ENCODE results near the gene TCEA3. TPM values are rescaled to one million over a fixed set of nuclear protein-coding genes. Genes with fewer than 3 reads are reported as not detected.

The TCEA3 gene
- total RNA-seq, 2 donors from 2014 or later, result 128 to 133 TPM

DNA sequence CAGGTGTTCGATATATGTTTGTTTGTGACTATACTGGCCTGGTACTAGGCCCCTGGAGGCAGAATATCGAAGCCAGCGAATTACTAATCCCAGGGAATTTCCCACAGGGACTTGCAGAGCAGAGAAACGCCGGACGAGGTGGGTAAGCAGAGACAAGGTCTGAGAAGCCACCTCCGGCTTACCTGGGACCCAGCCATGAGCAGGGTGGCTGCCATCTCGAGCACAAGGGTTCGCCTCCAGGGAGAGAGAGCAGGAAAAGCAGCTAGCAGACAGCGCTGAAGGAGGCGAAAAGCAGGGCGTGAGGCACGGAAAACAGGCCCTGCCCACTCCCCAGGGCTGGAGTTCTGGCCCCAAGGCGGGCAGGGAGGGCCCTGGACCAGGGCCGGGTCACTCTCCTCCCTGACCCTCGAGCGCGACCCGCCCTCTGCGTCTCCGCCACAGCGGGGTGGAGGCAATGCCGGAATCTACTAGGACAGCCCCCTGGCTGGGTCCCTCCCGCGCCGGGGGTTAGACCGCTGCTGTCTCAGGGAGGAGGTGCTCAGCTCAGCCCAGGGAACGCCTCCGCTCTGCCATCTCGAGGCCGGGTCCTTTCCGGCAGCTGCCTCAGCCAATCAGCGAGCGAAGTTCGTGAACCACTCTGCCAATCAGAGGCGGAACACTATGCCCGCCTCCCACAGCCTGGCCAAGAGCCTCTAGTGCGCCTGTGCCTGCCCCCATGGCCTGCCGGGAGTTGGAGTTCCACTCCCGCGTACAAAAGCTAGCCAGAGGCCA, 56.6 kb downstream of the TCEA3 start:
- H3K9ac ChIP-seq (ENCODE audit: low read depth in 2 of 2, low read length in 2 of 2), result peak overlapping the region; percentile 81 to 96
- peaks cover 2% of the 10 kb centered on the region for H3K36me3 ChIP-seq
- peak; percentile 98 for DNase-seq
- peaks cover 4% of the 10 kb centered on the region for H3K9me3 ChIP-seq
- peaks cover 17% of the 10 kb centered on the region for H3K4me1 ChIP-seq
- peak overlapping the region; percentile 93 for H3K27ac ChIP-seq
- intact Hi-C loops (cut with DNase I), result loop anchor here (10.0 kb wide), 1 partner anchor 117 kb away; the partner anchor contains the start of gene ASAP3
- TF ChIP-seq, protein P1, sequence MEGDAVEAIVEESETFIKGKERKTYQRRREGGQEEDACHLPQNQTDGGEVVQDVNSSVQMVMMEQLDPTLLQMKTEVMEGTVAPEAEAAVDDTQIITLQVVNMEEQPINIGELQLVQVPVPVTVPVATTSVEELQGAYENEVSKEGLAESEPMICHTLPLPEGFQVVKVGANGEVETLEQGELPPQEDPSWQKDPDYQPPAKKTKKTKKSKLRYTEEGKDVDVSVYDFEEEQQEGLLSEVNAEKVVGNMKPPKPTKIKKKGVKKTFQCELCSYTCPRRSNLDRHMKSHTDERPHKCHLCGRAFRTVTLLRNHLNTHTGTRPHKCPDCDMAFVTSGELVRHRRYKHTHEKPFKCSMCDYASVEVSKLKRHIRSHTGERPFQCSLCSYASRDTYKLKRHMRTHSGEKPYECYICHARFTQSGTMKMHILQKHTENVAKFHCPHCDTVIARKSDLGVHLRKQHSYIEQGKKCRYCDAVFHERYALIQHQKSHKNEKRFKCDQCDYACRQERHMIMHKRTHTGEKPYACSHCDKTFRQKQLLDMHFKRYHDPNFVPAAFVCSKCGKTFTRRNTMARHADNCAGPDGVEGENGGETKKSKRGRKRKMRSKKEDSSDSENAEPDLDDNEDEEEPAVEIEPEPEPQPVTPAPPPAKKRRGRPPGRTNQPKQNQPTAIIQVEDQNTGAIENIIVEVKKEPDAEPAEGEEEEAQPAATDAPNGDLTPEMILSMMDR (IDR thresholded peaks at IDR 0.05), result no peak
- H3K27me3 ChIP-seq, result no peaks in the 10 kb centered on the region
- H3K4me3 ChIP-seq, result peak overlapping the region; percentile 70

DNA sequence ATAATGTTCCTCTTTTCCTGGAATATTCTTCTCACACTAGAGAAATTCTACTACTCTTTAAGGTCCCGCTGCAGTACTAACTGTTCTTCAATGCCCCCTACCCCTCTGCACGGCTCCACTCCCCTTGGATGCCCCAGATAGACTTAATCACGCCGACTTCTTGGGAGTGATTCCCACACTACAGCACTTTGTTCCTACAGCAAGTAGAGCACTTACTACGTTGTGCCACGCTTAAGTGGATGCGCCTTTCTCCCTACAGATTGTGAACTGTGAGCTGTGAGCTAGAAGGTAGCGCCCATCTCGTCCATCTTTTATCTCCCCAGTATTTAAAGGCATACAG, 57.1 kb downstream of the TCEA3 start:
- Histone ChIP-seq H3K4me1 (peaks cover 17% of the 10 kb centered on the region), H3K27me3 (no peaks in the 10 kb centered on the region), H3K36me3 (peaks cover 7% of the 10 kb centered on the region), H3K4me3 (peak overlapping the region; percentile 70), H3K9ac (ENCODE audit: low read depth in 2 of 2, low read length in 2 of 2) (peak overlapping the region; percentile 81 to 96), H3K27ac (peak overlapping the region; percentile 93), H3K9me3 (peaks cover 9% of the 10 kb centered on the region)
- DNase-seq, result no peak
- TF ChIP-seq, protein P1 (IDR thresholded peaks at IDR 0.05), result no peak
- intact Hi-C loops (cut with DNase I), result loop anchor here (10.0 kb wide), 1 partner anchor 117 kb away; the partner anchor contains the start of gene ASAP3

DNA sequence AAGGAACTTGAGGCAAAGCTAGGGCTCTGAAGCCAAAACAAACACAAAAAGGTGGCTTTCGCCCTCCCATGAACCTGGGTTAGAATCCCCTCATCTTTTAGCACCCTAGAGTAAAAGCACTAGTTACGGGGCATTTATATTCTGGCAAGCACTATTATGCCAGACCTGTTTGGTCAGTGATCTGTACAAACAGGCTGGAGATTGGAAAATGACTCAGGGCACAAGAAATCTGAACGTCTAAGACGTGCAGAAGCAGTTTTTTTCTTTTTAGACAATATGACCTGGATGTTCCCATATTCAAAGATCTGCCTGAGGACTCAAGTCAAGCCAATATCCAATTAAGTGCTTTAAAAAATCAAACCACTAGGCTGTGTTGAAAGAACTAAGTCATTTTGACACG, 58.0 kb downstream of the TCEA3 start:
- Histone ChIP-seq H3K27ac (no peak overlapping the region), H3K27me3 (no peaks in the 10 kb centered on the region), H3K9me3 (peaks cover 17% of the 10 kb centered on the region), H3K4me1 (peaks cover 17% of the 10 kb centered on the region), H3K36me3 (peaks cover 16% of the 10 kb centered on the region), H3K9ac (ENCODE audit: low read depth in 2 of 2, low read length in 2 of 2) (no peak overlapping the region), H3K4me3 (peak overlapping the region; percentile 70)
- no peak for DNase-seq
- TF ChIP-seq, protein P1 (IDR thresholded peaks at IDR 0.05), result no peak
- intact Hi-C loops (cut with DNase I), result loop anchor here (10.0 kb wide), 1 partner anchor 118 kb away; the partner anchor contains the start of gene ASAP3

DNA sequence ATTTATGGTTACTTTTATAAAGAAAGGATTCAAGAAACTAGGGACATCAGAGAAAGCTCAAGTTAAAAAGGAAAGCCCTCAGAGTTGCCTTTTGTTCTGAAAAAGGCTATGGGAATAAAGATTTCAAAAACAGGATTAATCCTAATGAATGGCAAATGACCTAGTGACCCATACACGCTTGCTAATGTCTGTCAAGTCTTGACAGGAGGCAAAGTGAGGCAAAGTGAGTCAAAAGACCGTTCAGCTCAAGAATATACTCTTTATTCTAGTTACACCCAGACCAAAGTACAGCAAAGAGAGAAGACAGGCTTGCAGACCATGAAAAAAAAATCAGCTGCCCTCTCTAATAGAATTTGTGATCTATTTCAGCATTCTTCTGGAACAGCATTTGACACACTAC, 58.4 kb downstream of the TCEA3 start:
- intact Hi-C loops (cut with DNase I), result loop anchor here (10.0 kb wide), 1 partner anchor 119 kb away; the partner anchor contains the start of gene ASAP3
- TF ChIP-seq, protein P1 (IDR thresholded peaks at IDR 0.05), result no peak
- no peaks in the 10 kb centered on the region for H3K27me3 ChIP-seq
- peaks cover 17% of the 10 kb centered on the region for H3K36me3 ChIP-seq
- DNase-seq, result no peak
- no peak overlapping the region for H3K4me3 ChIP-seq
- peaks cover 22% of the 10 kb centered on the region for H3K9me3 ChIP-seq
- no peak overlapping the region for H3K27ac ChIP-seq
- peaks cover 17% of the 10 kb centered on the region for H3K4me1 ChIP-seq
- H3K9ac ChIP-seq (ENCODE audit: low read depth in 2 of 2, low read length in 2 of 2), result no peak overlapping the region

DNA sequence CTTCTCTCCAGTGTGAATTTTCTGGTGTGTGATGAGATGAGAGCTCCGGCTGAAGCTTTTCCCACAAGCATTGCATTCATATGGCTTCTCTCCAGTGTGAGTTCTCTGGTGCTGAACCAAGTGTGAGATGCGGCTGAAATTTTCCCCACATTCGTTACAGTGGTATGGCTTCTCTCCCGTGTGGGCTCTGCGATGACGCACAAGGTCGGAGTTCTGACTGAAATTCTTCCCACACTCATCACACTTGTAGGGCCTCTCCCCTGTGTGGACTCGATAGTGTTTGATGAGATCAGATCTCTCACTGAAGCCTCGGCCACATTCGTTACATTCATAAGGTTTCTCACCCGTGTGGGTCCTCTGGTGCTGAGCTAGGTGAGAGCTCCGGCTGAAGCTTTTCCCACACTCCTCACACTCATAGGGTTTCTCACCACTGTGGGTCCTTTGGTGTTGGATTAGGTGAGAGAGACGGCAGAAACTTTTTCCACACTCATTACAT, 62.3 kb downstream of the TCEA3 start:
- Histone ChIP-seq H3K36me3 (peaks cover 17% of the 10 kb centered on the region), H3K27ac (no peak overlapping the region), H3K9ac (ENCODE audit: low read depth in 2 of 2, low read length in 2 of 2) (no peak overlapping the region), H3K9me3 (peaks cover 23% of the 10 kb centered on the region), H3K27me3 (no peaks in the 10 kb centered on the region), H3K4me3 (no peak overlapping the region), H3K4me1 (peaks cover 6% of the 10 kb centered on the region)
- TF ChIP-seq, protein P1 (IDR thresholded peaks at IDR 0.05), result no peak
- DNase-seq, result no peak
- intact Hi-C loops (cut with DNase I), result loop anchor here (10.0 kb wide), 1 partner anchor 123 kb away; the partner anchor contains the start of gene ASAP3

Measured in colonic mucosa (tissue), 4 donors.